A172 (cell line): ENCODE measurements around the gene RAB2B. TPM values are rescaled to one million over a fixed set of nuclear protein-coding genes. Genes with fewer than 3 reads are reported as not detected.

Experiments
- total RNA-seq: library from RNA; depleted of rRNA; stranded (reverse); fragments of >200 nt; shearing (Covaris generic); gene quantifications from 2 replicates; pipeline ENCODE4 v1.2.3, GENCODE V29; 2014; rRNA removed

RAB2B gene
- total RNA-seq, 1 experiment from 2014 or later: 9.2 TPM

Other genes with a start within 250 kb of the RAB2B start
- gene HNRNPC, start 207.5 kb downstream of the RAB2B start, total RNA-seq: 856 and 922 TPM in 2 replicates
- not detected in 2 replicates for gene RPGRIP1, start 196.9 kb downstream of the RAB2B start, total RNA-seq
- gene SUPT16H, start 92.9 kb downstream of the RAB2B start, total RNA-seq: 77.8 and 84.0 TPM in 2 replicates
- 23.4 and 27.9 TPM in 2 replicates for gene CHD8, start 20.8 kb downstream of the RAB2B start, total RNA-seq
- 14.6 and 30.5 TPM in 2 replicates for gene TOX4, start 236 bp upstream of the RAB2B start, total RNA-seq
- gene METTL3, start 34.4 kb upstream of the RAB2B start, total RNA-seq: 31.5 and 37.0 TPM in 2 replicates
- gene SALL2, start 49.4 kb upstream of the RAB2B start, total RNA-seq: 2.9 and 4.0 TPM in 2 replicates
- gene OR10G3, start 103.1 kb upstream of the RAB2B start, total RNA-seq: not detected in 2 replicates
- gene OR10G2, start 158.0 kb upstream of the RAB2B start, total RNA-seq: not detected in 2 replicates
- gene OR4E2, start 176.9 kb upstream of the RAB2B start, total RNA-seq: not detected in 2 replicates
- gene OR4E1, start 196.9 kb upstream of the RAB2B start, total RNA-seq: not detected in 2 replicates